ENCODE measurements around the gene RNF144A. TPM values are rescaled to one million over a fixed set of nuclear protein-coding genes. Genes with fewer than 3 reads are reported as not detected.
A peak's percentile ranks its signal among the peaks of the same experiment; 100 is the strongest.

Gene RNF144A
- total and polyA plus RNA-seq, 2 of the 13 experiments (the other 11 are each of a cell fraction or from before 2014, with no cell fraction given): 13.9 to 16.5 TPM

GRCh38 chr2:6921321-6921922, 4.2 kb downstream of the RNF144A start (continued):
- TF ChIP-seq REXO4 (CRISPR knock-in tag; IDR thresholded peaks at IDR 0.05; ENCODE audit: borderline replicate concordance): no peak
- TF ChIP-seq, protein P1, sequence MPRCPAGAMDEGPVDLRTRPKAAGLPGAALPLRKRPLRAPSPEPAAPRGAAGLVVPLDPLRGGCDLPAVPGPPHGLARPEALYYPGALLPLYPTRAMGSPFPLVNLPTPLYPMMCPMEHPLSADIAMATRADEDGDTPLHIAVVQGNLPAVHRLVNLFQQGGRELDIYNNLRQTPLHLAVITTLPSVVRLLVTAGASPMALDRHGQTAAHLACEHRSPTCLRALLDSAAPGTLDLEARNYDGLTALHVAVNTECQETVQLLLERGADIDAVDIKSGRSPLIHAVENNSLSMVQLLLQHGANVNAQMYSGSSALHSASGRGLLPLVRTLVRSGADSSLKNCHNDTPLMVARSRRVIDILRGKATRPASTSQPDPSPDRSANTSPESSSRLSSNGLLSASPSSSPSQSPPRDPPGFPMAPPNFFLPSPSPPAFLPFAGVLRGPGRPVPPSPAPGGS (CRISPR knock-in tag; IDR thresholded peaks at IDR 0.05): peak; percentile 82; the same call in 1 of the 2 replicates
- no peak for TF ChIP-seq CCAR2 (optimal IDR thresholded peaks at IDR 0.05; ENCODE audit: low read depth, low read length)
- TF ChIP-seq CENPX (CRISPR knock-in tag; IDR thresholded peaks at IDR 0.05): no peak
- TF ChIP-seq ZNF282 (IDR thresholded peaks at IDR 0.05; ENCODE audit: partially characterized antibody): no peak
- TF ChIP-seq, protein P2, sequence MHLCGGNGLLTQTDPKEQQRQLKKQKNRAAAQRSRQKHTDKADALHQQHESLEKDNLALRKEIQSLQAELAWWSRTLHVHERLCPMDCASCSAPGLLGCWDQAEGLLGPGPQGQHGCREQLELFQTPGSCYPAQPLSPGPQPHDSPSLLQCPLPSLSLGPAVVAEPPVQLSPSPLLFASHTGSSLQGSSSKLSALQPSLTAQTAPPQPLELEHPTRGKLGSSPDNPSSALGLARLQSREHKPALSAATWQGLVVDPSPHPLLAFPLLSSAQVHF (CRISPR knock-in tag; IDR thresholded peaks at IDR 0.05): no peak
- TF ChIP-seq, protein P3, sequence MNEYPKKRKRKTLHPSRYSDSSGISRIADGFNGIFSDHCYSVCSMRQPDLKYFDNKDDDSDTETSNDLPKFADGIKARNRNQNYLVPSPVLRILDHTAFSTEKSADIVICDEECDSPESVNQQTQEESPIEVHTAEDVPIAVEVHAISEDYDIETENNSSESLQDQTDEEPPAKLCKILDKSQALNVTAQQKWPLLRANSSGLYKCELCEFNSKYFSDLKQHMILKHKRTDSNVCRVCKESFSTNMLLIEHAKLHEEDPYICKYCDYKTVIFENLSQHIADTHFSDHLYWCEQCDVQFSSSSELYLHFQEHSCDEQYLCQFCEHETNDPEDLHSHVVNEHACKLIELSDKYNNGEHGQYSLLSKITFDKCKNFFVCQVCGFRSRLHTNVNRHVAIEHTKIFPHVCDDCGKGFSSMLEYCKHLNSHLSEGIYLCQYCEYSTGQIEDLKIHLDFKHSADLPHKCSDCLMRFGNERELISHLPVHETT (CRISPR knock-in tag; conservative IDR thresholded peaks at IDR 0.05): no peak
- TF ChIP-seq, protein P4, sequence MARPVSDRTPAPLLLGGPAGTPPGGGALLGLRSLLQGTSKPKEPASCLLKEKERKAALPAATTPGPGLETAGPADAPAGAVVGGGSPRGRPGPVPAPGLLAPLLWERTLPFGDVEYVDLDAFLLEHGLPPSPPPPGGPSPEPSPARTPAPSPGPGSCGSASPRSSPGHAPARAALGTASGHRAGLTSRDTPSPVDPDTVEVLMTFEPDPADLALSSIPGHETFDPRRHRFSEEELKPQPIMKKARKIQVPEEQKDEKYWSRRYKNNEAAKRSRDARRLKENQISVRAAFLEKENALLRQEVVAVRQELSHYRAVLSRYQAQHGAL (CRISPR knock-in tag; IDR thresholded peaks at IDR 0.05; ENCODE audit: not compliant biosample characterization): no peak
- TF ChIP-seq SOX5 (CRISPR knock-in tag; IDR thresholded peaks at IDR 0.05; ENCODE audit: borderline replicate concordance): peak; percentile 90
- TF ChIP-seq SCMH1 (CRISPR knock-in tag; IDR thresholded peaks at IDR 0.05; ENCODE audit: borderline replicate concordance): no peak
- TF ChIP-seq PLSCR1 (CRISPR knock-in tag; IDR thresholded peaks at IDR 0.05; ENCODE audit: borderline replicate concordance): no peak
- TF ChIP-seq ARID2 (CRISPR knock-in tag; IDR thresholded peaks at IDR 0.05; ENCODE audit: borderline replicate concordance): no peak
- TF ChIP-seq MAFK (conservative IDR thresholded peaks at IDR 0.05 in 1 of 2, IDR thresholded peaks at IDR 0.05 in 1 of 2; ENCODE audit: low read length in 2 of 2): no peak
- TF ChIP-seq ZNF329 (CRISPR knock-in tag; IDR thresholded peaks at IDR 0.05; ENCODE audit: low read depth): no peak
- peak; percentile 60; the same call in 1 of the 2 replicates for TF ChIP-seq SMYD3 (CRISPR knock-in tag; IDR thresholded peaks at IDR 0.05)
- TF ChIP-seq ZHX2 (IDR thresholded peaks at IDR 0.05; ENCODE audit: low read depth): 0 out of 2 replicates have a peak, but pooled peaks have one; percentile 30
- no peak for TF ChIP-seq ZHX2 (CRISPR knock-in tag; IDR thresholded peaks at IDR 0.05; ENCODE audit: borderline replicate concordance)

All from HepG2 (cell line).